RWPE2 (cell line): Measurements from ENCODE around the gene PDE4D.

Source experiments
- ATAC-seq: fragments of 200-7000 bp; cut with Tn5 transposase; 3 replicates; pipeline ENCODE4 v1.9.1; 2021; ENCODE audit warnings: low read depth
- DNase-seq: peaks from one replicate; pipeline ENCODE4 v3.0.0-alpha.2; 2020; ENCODE audit warnings: low spot score
- H3K27ac ChIP-seq: fragments of 450-650 bp; 2 replicates; pipeline ENCODE4 v1.5.1; 2017; ENCODE audit warnings: mild to moderate bottlenecking; ENCODE audit not compliant: poor library complexity, severe bottlenecking
- H3K27me3 ChIP-seq: fragments of 250-450 bp; sonication (Bioruptor Pico); 2 replicates; pipeline ENCODE4 v1.5.1; 2021; ENCODE audit warnings: mild to moderate bottlenecking, moderate library complexity; ENCODE audit not compliant: insufficient read depth, poor library complexity, severe bottlenecking
- H3K36me3 ChIP-seq: fragments of 250-450 bp; sonication (Bioruptor Pico); 2 replicates; pipeline ENCODE4 v1.5.1; 2020; ENCODE audit warnings: low read depth, mild to moderate bottlenecking, moderate library complexity
- H3K4me1 ChIP-seq: fragments of 250-450 bp; sonication (Bioruptor Pico); 2 replicates; pipeline ENCODE4 v1.5.1; 2021; ENCODE audit warnings: mild to moderate bottlenecking, moderate library complexity; ENCODE audit not compliant: insufficient read depth, poor library complexity, severe bottlenecking
- H3K4me3 ChIP-seq: fragments of 250-450 bp; sonication (Bioruptor Pico); 2 replicates; pipeline ENCODE4 v1.5.1; 2021; ENCODE audit warnings: mild to moderate bottlenecking, moderate library complexity; ENCODE audit not compliant: severe bottlenecking
- H3K9me3 ChIP-seq: fragments of 250-450 bp; sonication (Bioruptor Pico); 2 replicates; pipeline ENCODE4 v1.5.1; 2021; ENCODE audit warnings: mild to moderate bottlenecking, moderate library complexity; ENCODE audit not compliant: severe bottlenecking
- TF ChIP-seq, protein P1 (sequence below): fragments of 450-650 bp; IDR thresholded peaks from one replicate; pipeline ENCODE4 v1.5.1; 2017; ENCODE audit warnings: mild to moderate bottlenecking, moderate library complexity; ENCODE audit not compliant: poor library complexity, severe bottlenecking

The PDE4D gene

DNA sequence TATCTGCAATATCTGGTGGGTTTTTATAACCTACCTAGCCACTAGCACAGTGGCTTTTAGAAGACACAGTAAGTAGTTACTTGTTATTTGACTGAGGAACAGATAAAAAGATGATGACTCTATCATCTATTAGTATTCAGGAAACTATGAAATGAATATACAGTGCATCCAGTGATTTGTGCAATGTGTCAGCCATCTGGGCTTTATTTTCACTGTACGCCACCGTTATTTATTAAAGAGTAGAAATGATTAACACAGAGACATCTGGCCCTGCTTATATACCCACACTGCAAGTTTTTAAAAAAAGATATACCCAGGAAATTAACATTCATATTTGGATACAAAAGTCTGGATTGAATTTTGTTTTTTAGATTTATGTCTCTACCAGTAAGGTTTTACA lies 408.4 kb downstream of the PDE4D start:
- ATAC-seq, result no peak
- Histone ChIP-seq H3K4me1 (peaks cover 5% of the 10 kb centered on the region), H3K4me3 (no peak overlapping the region), H3K27me3 (no peaks in the 10 kb centered on the region), H3K27ac (no peak overlapping the region), H3K36me3 (no peaks in the 10 kb centered on the region), H3K9me3 (no peaks in the 10 kb centered on the region)
- DNase-seq, result no peak
- TF ChIP-seq, protein P1, sequence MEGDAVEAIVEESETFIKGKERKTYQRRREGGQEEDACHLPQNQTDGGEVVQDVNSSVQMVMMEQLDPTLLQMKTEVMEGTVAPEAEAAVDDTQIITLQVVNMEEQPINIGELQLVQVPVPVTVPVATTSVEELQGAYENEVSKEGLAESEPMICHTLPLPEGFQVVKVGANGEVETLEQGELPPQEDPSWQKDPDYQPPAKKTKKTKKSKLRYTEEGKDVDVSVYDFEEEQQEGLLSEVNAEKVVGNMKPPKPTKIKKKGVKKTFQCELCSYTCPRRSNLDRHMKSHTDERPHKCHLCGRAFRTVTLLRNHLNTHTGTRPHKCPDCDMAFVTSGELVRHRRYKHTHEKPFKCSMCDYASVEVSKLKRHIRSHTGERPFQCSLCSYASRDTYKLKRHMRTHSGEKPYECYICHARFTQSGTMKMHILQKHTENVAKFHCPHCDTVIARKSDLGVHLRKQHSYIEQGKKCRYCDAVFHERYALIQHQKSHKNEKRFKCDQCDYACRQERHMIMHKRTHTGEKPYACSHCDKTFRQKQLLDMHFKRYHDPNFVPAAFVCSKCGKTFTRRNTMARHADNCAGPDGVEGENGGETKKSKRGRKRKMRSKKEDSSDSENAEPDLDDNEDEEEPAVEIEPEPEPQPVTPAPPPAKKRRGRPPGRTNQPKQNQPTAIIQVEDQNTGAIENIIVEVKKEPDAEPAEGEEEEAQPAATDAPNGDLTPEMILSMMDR, result no peak

DNA sequence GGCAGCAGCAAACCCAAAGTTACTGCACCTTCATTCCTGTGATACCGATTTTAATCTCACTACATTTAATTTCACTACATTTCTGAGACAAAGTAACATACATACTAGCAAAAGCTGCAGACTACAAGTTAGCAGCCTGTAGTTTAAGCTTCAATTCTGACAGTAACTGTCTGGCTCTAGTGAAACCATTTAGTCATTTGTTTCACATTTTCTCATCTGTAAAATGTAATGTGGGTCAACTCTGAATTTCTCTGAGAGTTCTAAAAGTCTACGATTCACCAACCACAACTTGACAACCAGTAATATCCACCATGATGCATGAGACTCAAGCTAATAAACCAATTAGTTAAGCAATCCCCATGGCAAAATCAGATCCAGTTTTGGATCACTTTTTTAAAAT lies 408.9 kb downstream of the PDE4D start:
- no peak for ATAC-seq
- DNase-seq, result no peak
- Histone ChIP-seq H3K4me1 (peaks cover 5% of the 10 kb centered on the region), H3K9me3 (no peaks in the 10 kb centered on the region), H3K36me3 (no peaks in the 10 kb centered on the region), H3K4me3 (no peak overlapping the region), H3K27me3 (no peaks in the 10 kb centered on the region), H3K27ac (no peak overlapping the region)
- TF ChIP-seq, protein P1, result no peak

DNA sequence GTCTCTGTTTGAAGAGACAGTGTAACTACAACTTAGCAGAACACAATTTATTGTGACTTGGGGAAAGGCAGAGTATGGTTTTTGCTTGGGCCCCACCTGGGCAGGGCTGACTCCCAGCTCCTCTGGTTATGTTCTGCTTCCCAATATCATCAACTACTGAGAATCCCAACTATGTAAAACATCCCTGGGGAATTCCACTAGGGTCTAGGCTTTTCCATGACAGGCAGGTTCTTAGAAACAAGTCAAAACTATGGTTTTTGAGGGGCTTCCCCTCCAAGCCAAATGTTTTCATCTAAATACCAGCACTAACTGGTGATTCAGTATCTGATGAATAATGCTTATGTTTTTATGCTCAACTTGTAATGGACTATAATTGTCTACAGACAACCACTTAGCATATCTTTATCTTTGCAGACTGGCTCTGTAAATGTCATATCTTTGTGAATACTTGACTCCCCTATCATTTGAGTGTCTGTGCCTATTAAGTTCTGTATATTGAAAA lies 409.5 kb downstream of the PDE4D start:
- no peak overlapping the region for H3K4me3 ChIP-seq
- no peaks in the 10 kb centered on the region for H3K27me3 ChIP-seq
- ATAC-seq, result peak; percentile 76
- DNase-seq, result no peak
- TF ChIP-seq, protein P1, result no peak
- no peaks in the 10 kb centered on the region for H3K9me3 ChIP-seq
- H3K4me1 ChIP-seq, result peaks cover 5% of the 10 kb centered on the region
- no peak overlapping the region for H3K27ac ChIP-seq
- H3K36me3 ChIP-seq, result no peaks in the 10 kb centered on the region

GRCh38 chr5:59479086-59479485 lies 414.4 kb downstream of the PDE4D start:
- no peak for DNase-seq

GRCh38 chr5:59474324-59474723 lies 419.2 kb downstream of the PDE4D start:
- no peak overlapping the region for H3K27ac ChIP-seq
- no peak for DNase-seq
- TF ChIP-seq, protein P1, result no peak
- no peaks in the 10 kb centered on the region for H3K9me3 ChIP-seq
- H3K36me3 ChIP-seq, result no peaks in the 10 kb centered on the region
- no peak; the same call in 2 of the 3 replicates for ATAC-seq
- no peaks in the 10 kb centered on the region for H3K27me3 ChIP-seq
- no peak overlapping the region for H3K4me3 ChIP-seq
- no peaks in the 10 kb centered on the region for H3K4me1 ChIP-seq

More at GRCh38 chr5:59479086-59479485, 414.4 kb downstream of the PDE4D start:
- Histone ChIP-seq H3K9me3 (no peaks in the 10 kb centered on the region), H3K4me3 (no peak overlapping the region), H3K27me3 (no peaks in the 10 kb centered on the region), H3K36me3 (no peaks in the 10 kb centered on the region), H3K4me1 (no peaks in the 10 kb centered on the region), H3K27ac (no peak overlapping the region)
- TF ChIP-seq, protein P1, result no peak
- no peak for ATAC-seq
